A549 (cell line): ENCODE measurements around the gene CRISPLD2. TPM values are rescaled to one million over a fixed set of nuclear protein-coding genes. Genes with fewer than 3 reads are reported as not detected.

Source experiments
- ATAC-seq, 2 experiments: fragments of 200-7000 bp in 1 of 2; fragments of >200 bp in 1 of 2; cut with Nextera tagmentation in 1 of 2; cut with Tn5 transposase in 1 of 2; 3 replicates each; pipeline versions ENCODE4 v1.8.0 to v1.9.1; 2018 to 2020; ENCODE audit warnings: mild to moderate bottlenecking in 1 of 2, moderate library complexity in 1 of 2
- CTCF ChIA-PET: fragments of 300-600 bp; sonication (Branson Sonifier 250); formaldehyde crosslinking; extraction: SDS; loops from one replicate; lab custom pipeline; 2021; ENCODE audit warnings: antibody characterized with exemption, inconsistent platforms; lab: Yijun Ruan, JAX
- POLR2A ChIA-PET: fragments of 350-600 bp; formaldehyde crosslinking; extraction: SDS; loops from one replicate; lab custom pipeline; 2021; ENCODE audit warnings: antibody characterized with exemption, inconsistent platforms; lab: Yijun Ruan, JAX
- DNase-seq, 2 experiments: peaks; one replicate each; pipeline versions ENCODE4 v3.0.0 to v3.0.0-alpha.2; 2011 to 2016; ENCODE audit warnings: low read depth in 1 of 2, low spot score in 1 of 2
- FAIRE-seq: peaks from 2 replicates; lab custom pipeline; 2011; peaks lifted over from hg19 to GRCh38; lab: Jason Lieb, UNC
- H3K27ac ChIP-seq, 2 experiments: fragments of >200 bp; sonication (Bioruptor Twin); formaldehyde crosslinking; 3 replicates each; pipeline ENCODE4 v1.5.1; 2016 to 2017
- H3K4me1 ChIP-seq: fragments of >200 bp; sonication (Bioruptor Twin); formaldehyde crosslinking; 3 replicates; pipeline ENCODE4 v1.6.1; 2016
- H3K4me2 ChIP-seq: fragments of >200 bp; sonication (Bioruptor Twin); formaldehyde crosslinking; 3 replicates; pipeline ENCODE4 v1.6.1; 2016
- H3K4me3 ChIP-seq: fragments of >200 bp; sonication (Bioruptor Twin); formaldehyde crosslinking; 3 replicates; pipeline ENCODE4 v1.5.1; 2016
- H3K9me3 ChIP-seq: fragments of >200 bp; sonication (Bioruptor Twin); formaldehyde crosslinking; 3 replicates; pipeline ENCODE4 v1.6.1; 2016
- CBX2 ChIP-seq: fragments of 200-600 bp; sonication (generic); IDR thresholded peaks from 2 replicates; pipeline ENCODE4 v1.6.1; 2016; ENCODE audit warnings: low read depth, mild to moderate bottlenecking, borderline replicate concordance
- EHF ChIP-seq: fragments of 250-450 bp; sonication (Bioruptor Pico); IDR thresholded peaks from 2 replicates; pipeline ENCODE4 v1.5.0; 2020; ENCODE audit warnings: mild to moderate bottlenecking
- EHMT2 ChIP-seq: fragments of 200-600 bp; sonication (generic); IDR thresholded peaks from 2 replicates; pipeline ENCODE4 v1.6.1; 2016; ENCODE audit warnings: antibody characterized with exemption, low read depth, mild to moderate bottlenecking, moderate library complexity
- FOSB ChIP-seq: fragments of 250-450 bp; sonication (Bioruptor Pico); IDR thresholded peaks from 2 replicates; pipeline ENCODE4 v1.5.0; 2020; ENCODE audit warnings: mild to moderate bottlenecking, moderate library complexity
- GATA3 ChIP-seq: IDR thresholded peaks from 2 replicates; pipeline ENCODE4 v1.6.1; 2012; ENCODE audit warnings: borderline replicate concordance
- JUN ChIP-seq, 2 experiments: fragments of >200 bp; sonication (Bioruptor Twin); formaldehyde crosslinking; IDR thresholded peaks; 2 replicates in 1 of 2; 3 replicates in 1 of 2; pipeline ENCODE4 v1.6.1; 2016 to 2017
- NPAS2 ChIP-seq: fragments of 250-450 bp; sonication (Bioruptor Pico); IDR thresholded peaks from 2 replicates; pipeline ENCODE4 v1.8.0; 2022; ENCODE audit warnings: mild to moderate bottlenecking, moderate library complexity, borderline replicate concordance
- NR3C1 ChIP-seq: fragments of >200 bp; sonication (Bioruptor Twin); formaldehyde crosslinking; IDR thresholded peaks from 3 replicates; pipeline ENCODE4 v1.6.1; 2017
- POLR2AphosphoS2 ChIP-seq: conservative IDR thresholded peaks from 2 replicates; pipeline ENCODE4 v1.6.1; 2012; ENCODE audit warnings: low read length, improper control_type of control experiment, inconsistent platforms
- RAD21 ChIP-seq, 2 experiments: fragments of >200 bp in 1 of 2; sonication (Bioruptor Twin) in 1 of 2; formaldehyde crosslinking in 1 of 2; IDR thresholded peaks in 1 of 2; conservative IDR thresholded peaks in 1 of 2; 2 replicates in 1 of 2; 3 replicates in 1 of 2; pipeline ENCODE4 v1.6.1; 2012 to 2018; ENCODE audit warnings: inconsistent platforms in 1 of 2
- RNF2 ChIP-seq: fragments of 200-600 bp; sonication (generic); IDR thresholded peaks from 2 replicates; pipeline ENCODE4 v1.6.1; 2016; ENCODE audit warnings: low read depth, mild to moderate bottlenecking, antibody characterized with exemption, moderate library complexity, borderline replicate concordance
- SMC3 ChIP-seq: fragments of >200 bp; sonication (Bioruptor Twin); formaldehyde crosslinking; IDR thresholded peaks from 3 replicates; pipeline ENCODE4 v1.6.1; 2018; ENCODE audit warnings: inconsistent platforms
- ZFP36 ChIP-seq: fragments of 450-650 bp; IDR thresholded peaks from 2 replicates; pipeline ENCODE4 v1.6.1; 2014; ENCODE audit warnings: borderline replicate concordance; ENCODE audit not compliant: partially characterized antibody
- WGBS: methylation state at CpG from one replicate; pipeline ENCODE4 v1.1.6; 2017; ENCODE audit errors: missing lambda C conversion rate; 5-methylcytosine and 5-hydroxymethylcytosine counted together
- polyA plus RNA-seq, 4 experiments: library from polyadenylated mRNA; depleted of rRNA in 3 of 4; stranded (reverse); fragments of >200 nt; fragmentation: RNase III in 1 of 4; extraction: RNeasy Plus Mini Kit Qiagen cat#74134 plus additional on column Dnase treatment in 1 of 4; gene quantifications; 2 replicates in 3 of 4; 3 replicates in 1 of 4; pipeline ENCODE4 v1.2.3, GENCODE V29; 2011 to 2017
- TF ChIP-seq, protein P1 (sequence below): fragments of >200 bp; sonication (Bioruptor Twin); formaldehyde crosslinking; IDR thresholded peaks from 3 replicates; pipeline ENCODE4 v1.5.1; 2016
- TF ChIP-seq, protein P2 (sequence below): fragments of >200 bp; sonication (Bioruptor Twin); formaldehyde crosslinking; IDR thresholded peaks from 3 replicates; pipeline ENCODE4 v1.6.1; 2016

Gene CRISPLD2
- polyA plus RNA-seq, 2 of the 4 experiments (the other 2 are of a cell fraction), result 0.85 to 1.6 TPM

DNA sequence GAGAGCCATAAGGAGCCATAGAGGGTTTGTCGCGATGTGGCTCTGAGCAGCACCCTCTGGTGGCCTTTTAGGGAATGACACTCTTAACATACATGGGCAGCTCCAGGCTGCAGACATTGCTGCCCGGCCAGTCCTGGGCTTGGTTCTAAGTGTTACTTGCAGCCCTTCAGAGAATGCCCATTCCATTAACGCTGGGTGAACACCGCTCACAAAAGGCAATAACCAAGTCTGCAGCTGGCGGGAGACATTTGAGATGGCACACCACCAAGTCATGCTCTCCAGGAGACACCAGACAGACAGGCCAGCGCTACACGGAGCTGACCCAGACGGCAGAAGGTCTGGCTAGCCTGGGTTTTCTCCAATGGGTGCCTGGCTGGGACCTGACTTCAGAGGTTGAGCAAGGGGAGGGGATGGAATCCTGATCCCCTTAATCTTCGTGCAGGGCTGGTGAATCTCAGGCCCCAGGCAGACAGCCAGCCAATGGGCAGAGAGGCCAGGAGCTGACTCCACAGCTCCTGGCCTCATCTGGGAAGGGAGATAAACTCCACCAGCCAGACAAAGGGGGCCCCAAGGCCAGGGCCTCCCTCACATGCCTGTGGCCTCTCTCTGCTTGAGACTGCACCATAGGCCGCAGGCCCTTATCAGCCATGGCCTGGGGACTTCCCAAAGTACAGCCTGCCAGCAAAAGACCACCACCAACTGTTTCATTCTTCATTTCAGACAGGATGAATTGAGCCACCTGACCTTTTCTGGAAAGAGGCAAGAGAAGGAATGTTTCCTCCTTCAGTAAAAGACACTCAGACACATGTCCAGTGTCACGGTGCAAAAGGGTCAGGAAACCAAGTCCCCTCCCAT, 132.8 kb downstream of the CRISPLD2 start:
- 39% methylated on average over 12 of the region's 12 CpGs for WGBS
- no peak overlapping the region for H3K4me2 ChIP-seq
- TF ChIP-seq, protein P1, sequence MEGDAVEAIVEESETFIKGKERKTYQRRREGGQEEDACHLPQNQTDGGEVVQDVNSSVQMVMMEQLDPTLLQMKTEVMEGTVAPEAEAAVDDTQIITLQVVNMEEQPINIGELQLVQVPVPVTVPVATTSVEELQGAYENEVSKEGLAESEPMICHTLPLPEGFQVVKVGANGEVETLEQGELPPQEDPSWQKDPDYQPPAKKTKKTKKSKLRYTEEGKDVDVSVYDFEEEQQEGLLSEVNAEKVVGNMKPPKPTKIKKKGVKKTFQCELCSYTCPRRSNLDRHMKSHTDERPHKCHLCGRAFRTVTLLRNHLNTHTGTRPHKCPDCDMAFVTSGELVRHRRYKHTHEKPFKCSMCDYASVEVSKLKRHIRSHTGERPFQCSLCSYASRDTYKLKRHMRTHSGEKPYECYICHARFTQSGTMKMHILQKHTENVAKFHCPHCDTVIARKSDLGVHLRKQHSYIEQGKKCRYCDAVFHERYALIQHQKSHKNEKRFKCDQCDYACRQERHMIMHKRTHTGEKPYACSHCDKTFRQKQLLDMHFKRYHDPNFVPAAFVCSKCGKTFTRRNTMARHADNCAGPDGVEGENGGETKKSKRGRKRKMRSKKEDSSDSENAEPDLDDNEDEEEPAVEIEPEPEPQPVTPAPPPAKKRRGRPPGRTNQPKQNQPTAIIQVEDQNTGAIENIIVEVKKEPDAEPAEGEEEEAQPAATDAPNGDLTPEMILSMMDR, result peak; percentile 78
- TF ChIP-seq, protein P2, sequence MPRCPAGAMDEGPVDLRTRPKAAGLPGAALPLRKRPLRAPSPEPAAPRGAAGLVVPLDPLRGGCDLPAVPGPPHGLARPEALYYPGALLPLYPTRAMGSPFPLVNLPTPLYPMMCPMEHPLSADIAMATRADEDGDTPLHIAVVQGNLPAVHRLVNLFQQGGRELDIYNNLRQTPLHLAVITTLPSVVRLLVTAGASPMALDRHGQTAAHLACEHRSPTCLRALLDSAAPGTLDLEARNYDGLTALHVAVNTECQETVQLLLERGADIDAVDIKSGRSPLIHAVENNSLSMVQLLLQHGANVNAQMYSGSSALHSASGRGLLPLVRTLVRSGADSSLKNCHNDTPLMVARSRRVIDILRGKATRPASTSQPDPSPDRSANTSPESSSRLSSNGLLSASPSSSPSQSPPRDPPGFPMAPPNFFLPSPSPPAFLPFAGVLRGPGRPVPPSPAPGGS, result no peak
- no peak for TF ChIP-seq NPAS2 (CRISPR knock-in tag)
- TF ChIP-seq RAD21 (conservative IDR thresholded peaks at IDR 0.05 in 1 of 2, IDR thresholded peaks at IDR 0.05 in 1 of 2), result peak; percentile 68 to 81
- no peak for TF ChIP-seq CBX2
- peak; percentile 90 for TF ChIP-seq SMC3
- no peak for TF ChIP-seq EHF (CRISPR knock-in tag)
- no peaks in the 10 kb centered on the region for H3K9me3 ChIP-seq
- peak; percentile 80 for DNase-seq
- peak; percentile 89 to 97 for ATAC-seq
- no peak overlapping the region for H3K27ac ChIP-seq
- CTCF ChIA-PET, result interaction anchor here (0.7 to 11.2 kb wide), 54 partner anchors 10 to 675 kb away, joined by 3 to 219 read pairs (median 6); partner anchors contain the start of gene CRISPLD2
- H3K4me1 ChIP-seq, result no peaks in the 10 kb centered on the region
- POLR2A ChIA-PET, result interaction anchor here (0.5 to 0.8 kb wide), 2 partner anchors 17 to 133 kb away, joined by 4 to 5 read pairs; partner anchors contain the start of gene CRISPLD2
- FAIRE-seq, result no peak
- no peak overlapping the region for H3K4me3 ChIP-seq

DNA sequence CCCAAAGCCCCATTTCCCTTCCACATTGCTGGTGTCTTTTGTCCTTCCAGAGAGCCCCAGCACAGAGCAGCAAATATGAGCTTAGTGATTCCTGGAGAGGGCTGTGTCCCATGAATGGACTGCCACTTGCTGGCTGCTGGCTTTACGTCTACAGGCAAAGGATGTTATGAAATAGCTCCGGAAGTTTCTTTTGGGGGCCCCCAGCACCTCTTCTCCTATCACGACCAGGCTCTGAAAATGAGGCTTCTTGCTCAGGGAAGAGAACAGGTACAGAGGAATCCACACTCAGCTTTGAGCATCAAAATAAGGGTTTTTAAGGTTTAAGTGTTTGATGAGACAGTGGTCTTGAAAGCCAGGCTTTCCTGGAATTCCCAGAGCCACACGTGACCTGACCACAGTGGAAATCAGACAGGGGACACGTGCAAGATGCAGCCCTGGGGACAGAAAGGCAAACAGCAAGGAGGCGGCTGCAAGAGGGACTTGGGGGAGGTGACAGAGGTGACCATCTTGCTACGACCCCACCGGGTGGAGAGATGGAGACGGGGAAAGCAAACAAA, 133.5 kb downstream of the CRISPLD2 start:
- Histone ChIP-seq H3K4me2 (no peak overlapping the region), H3K4me1 (no peaks in the 10 kb centered on the region), H3K4me3 (no peak overlapping the region), H3K27ac (no peak overlapping the region), H3K9me3 (no peaks in the 10 kb centered on the region)
- ChIA-PET CTCF (interaction anchor here (0.7 to 11.2 kb wide), 32 partner anchors 8 to 330 kb away, joined by 3 to 219 read pairs (median 10); no protein-coding TSS in a partner anchor), POLR2A (no interaction called here)
- DNase-seq, result no peak
- ATAC-seq, result no peak
- no peak for FAIRE-seq
- 75% methylated on average over 9 of the region's 9 CpGs for WGBS
- no peak for TF ChIP-seq NR3C1

DNA sequence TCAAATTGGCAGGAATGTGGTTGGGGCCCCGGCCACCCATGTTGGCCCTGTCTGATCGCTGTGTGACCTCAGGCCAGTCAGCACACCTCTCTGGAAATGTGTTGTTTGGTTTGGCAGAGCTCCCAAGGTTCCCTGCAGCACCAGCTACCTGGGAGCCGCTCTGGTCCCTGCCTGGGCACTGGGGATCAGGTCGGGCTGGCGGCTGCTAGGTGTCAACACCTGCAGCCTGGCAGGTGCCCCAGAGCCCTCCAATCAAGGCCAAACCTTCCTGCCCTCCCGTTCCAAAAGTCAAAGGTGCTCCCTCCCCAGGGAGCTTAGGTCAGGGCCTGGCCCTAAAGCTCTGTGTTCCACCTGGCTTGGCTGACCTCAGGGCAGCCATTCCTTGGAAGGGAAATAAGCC, 135.6 kb downstream of the CRISPLD2 start:
- TF ChIP-seq GATA3, result no peak
- TF ChIP-seq POLR2AphosphoS2, result no peak
- no peak for TF ChIP-seq FOSB (CRISPR knock-in tag)
- no peak for TF ChIP-seq RNF2
- no peak for TF ChIP-seq EHMT2
- no peak for TF ChIP-seq RAD21 (conservative IDR thresholded peaks at IDR 0.05 in 1 of 2, IDR thresholded peaks at IDR 0.05 in 1 of 2)
- TF ChIP-seq JUN (IDR thresholded peaks at IDR 0.05), result no peak
- no peak for TF ChIP-seq ZFP36
- TF ChIP-seq, all 56 proteins: peak for 0
- H3K4me1 ChIP-seq, result no peaks in the 10 kb centered on the region
- no peak for ATAC-seq
- no peak overlapping the region for H3K4me2 ChIP-seq
- H3K4me3 ChIP-seq, result no peak overlapping the region
- 47% methylated on average over 4 of the region's 6 CpGs for WGBS
- no peak for FAIRE-seq
- no peaks in the 10 kb centered on the region for H3K9me3 ChIP-seq
- POLR2A ChIA-PET, result no interaction called here
- CTCF ChIA-PET, result interaction anchor here (0.9 to 11.2 kb wide), 11 partner anchors 10 to 311 kb away, joined by 3 to 219 read pairs (median 7); no protein-coding TSS in a partner anchor
- H3K27ac ChIP-seq, result no peak overlapping the region
- no peak for DNase-seq
